H1 (cell line): ENCODE results near the gene PRAME. TPM values are rescaled to one million over a fixed set of nuclear protein-coding genes. Genes with fewer than 3 reads are reported as not detected.

Experiments
- BACH1 ChIP-seq: IDR thresholded peaks from 2 replicates; pipeline ENCODE4 v1.6.1; 2012; ENCODE audit warnings: low read length, improper control_type of control experiment
- CTBP2 ChIP-seq: IDR thresholded peaks from 2 replicates; pipeline ENCODE4 v1.7.0; 2011; ENCODE audit warnings: borderline replicate concordance, mild to moderate bottlenecking, moderate library complexity, mixed read lengths, low read length; ENCODE audit not compliant: insufficient read depth, insufficient read length
- HDAC6 ChIP-seq: IDR thresholded peaks from one replicate; pipeline ENCODE4 v1.7.1; 2012; ENCODE audit warnings: low read depth, mild to moderate bottlenecking, inconsistent platforms, low read length, moderate library complexity
- polyA plus RNA-seq, 7 experiments: library from polyadenylated mRNA; depleted of rRNA in 3 of 7; stranded (reverse) in 5 of 7; unstranded in 2 of 7; fragments of >200 nt in 5 of 7; fragments of 200-250 nt in 2 of 7; gene quantifications; 1 replicate in 5 of 7; 2 replicates in 1 of 7; 4 replicates in 1 of 7; pipeline versions ENCODE4 v1.2.1 to v1.2.3, GENCODE V29; 2011 to 2013; ENCODE audit warnings: missing spikeins in 2 of 7, mixed read lengths in 2 of 7
- total RNA-seq: library from RNA; stranded (reverse); fragmentation: NEBNext Ultra II Directional; extraction: Animal tissue kit (Norgen Biotek cat#: 25700); gene quantifications from 2 replicates; pipeline ENCODE4 v1.2.1, GENCODE V29; 2021
- TF ChIP-seq, protein P1 (sequence below): IDR thresholded peaks from 2 replicates; pipeline ENCODE4 v1.6.1; 2012; ENCODE audit warnings: low read length, inconsistent platforms

PRAME gene
- total and polyA plus RNA-seq, 2 of the 8 experiments (the other 6 are each of a cell fraction or from before 2014, with no cell fraction given), result 0.15 to 1.1 TPM

DNA sequence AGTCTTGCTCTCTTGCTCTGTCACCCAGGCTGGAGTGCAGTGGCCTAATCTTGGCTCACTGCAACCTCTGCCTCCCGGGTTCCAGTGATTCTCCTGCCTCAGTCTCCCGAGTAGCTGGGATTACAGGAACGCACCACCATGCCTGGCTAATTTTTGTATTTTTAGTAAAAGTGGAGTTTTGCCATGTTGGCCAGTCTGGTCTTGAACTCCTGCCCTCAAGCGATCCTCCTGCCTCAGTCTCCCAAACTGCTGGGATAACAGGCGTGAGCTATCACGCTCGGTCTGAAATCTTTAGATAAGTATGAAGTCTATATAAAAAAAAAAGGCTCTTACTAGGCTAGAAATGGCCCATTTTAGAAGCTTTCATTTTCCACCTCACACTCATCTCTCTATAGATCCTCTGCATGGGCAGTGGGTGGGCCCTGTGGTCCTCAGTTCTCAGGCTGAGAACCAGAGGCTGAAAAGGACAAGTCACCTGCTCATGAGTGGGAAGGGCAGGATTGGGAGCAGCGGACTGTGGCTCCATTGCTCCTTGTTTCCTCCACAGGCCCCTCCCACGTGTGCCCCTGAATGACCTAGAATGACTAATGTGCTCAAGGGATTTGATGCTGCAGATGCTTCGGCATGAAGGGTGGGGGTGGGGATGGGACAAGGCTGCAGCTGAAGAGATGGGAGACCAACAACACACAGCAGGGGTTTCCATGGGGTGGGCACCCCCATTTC lies 19.8 kb upstream of the PRAME start (continued):
- TF ChIP-seq CTBP2, result no peak
- no peak for TF ChIP-seq BACH1
- TF ChIP-seq, protein P1, sequence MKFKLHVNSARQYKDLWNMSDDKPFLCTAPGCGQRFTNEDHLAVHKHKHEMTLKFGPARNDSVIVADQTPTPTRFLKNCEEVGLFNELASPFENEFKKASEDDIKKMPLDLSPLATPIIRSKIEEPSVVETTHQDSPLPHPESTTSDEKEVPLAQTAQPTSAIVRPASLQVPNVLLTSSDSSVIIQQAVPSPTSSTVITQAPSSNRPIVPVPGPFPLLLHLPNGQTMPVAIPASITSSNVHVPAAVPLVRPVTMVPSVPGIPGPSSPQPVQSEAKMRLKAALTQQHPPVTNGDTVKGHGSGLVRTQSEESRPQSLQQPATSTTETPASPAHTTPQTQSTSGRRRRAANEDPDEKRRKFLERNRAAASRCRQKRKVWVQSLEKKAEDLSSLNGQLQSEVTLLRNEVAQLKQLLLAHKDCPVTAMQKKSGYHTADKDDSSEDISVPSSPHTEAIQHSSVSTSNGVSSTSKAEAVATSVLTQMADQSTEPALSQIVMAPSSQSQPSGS, result no peak
- TF ChIP-seq HDAC6, result no peak
- TF ChIP-seq, all 59 proteins: peak for 0
